ENCODE data around the gene JAGN1.

DNA sequence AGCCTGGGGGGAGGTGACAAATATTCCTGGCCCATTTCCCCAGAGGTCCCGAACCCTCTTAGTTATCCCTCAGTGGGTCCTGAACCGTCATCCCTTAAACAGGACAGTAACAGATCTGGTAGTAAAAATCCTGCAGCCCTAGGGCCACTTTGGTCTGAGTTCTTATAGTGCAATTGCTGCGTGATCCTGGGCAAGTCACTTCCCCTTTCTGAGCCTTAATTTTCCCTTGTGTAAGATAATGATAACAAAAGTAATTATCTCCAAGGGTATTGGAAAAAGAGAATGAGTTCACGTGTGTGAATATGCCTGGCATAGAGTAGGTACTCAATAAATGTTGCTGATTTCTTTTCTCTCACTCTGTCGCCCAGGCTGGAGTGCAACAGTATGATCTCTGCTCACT lies 2.9 kb upstream of the JAGN1 start:
- TF ChIP-seq POLR2A (IDR thresholded peaks at IDR 0.05; ENCODE audit: low read length) (no peak), GATA1 (IDR thresholded peaks at IDR 0.05; ENCODE audit: low read depth, low read length) (no peak)
